Measurements from ENCODE around the gene MARF1. TPM values are rescaled to one million over a fixed set of nuclear protein-coding genes. Genes with fewer than 3 reads are reported as not detected.

Gene MARF1
- total RNA-seq, 1 donor from 2014 or later: 50.8 TPM

- H3K27ac Mint-ChIP-seq (ENCODE audit: unreplicated experiment): no peak overlapping the region
- DNase-seq (ENCODE audit: low spot score): no peak
- peaks cover 64% of the 10 kb centered on the region for H3K36me3 Mint-ChIP-seq (ENCODE audit: low read depth)
- H3K27me3 Mint-ChIP-seq (ENCODE audit: low read depth): no peaks in the 10 kb centered on the region
- no peaks in the 10 kb centered on the region for H3K4me1 Mint-ChIP-seq (ENCODE audit: low read depth)
- no peak for TF ChIP-seq CTCF (IDR thresholded peaks at IDR 0.05)
- no peaks in the 10 kb centered on the region for H3K9me3 Mint-ChIP-seq (ENCODE audit: low read depth)
- no peak overlapping the region for H3K4me3 Mint-ChIP-seq (ENCODE audit: unreplicated experiment)
Observed at GRCh38 chr16:15604460-15605440, 38.2 kb downstream of the MARF1 start.

GRCh38 chr16:15602285-15603044, 40.5 kb downstream of the MARF1 start:
- H3K27ac Mint-ChIP-seq (ENCODE audit: unreplicated experiment): no peak overlapping the region
- no peak for DNase-seq (ENCODE audit: low spot score)
- peaks cover 61% of the 10 kb centered on the region for H3K36me3 Mint-ChIP-seq (ENCODE audit: low read depth)
- no peaks in the 10 kb centered on the region for H3K4me1 Mint-ChIP-seq (ENCODE audit: low read depth)
- H3K27me3 Mint-ChIP-seq (ENCODE audit: low read depth): no peaks in the 10 kb centered on the region
- no peak overlapping the region for H3K4me3 Mint-ChIP-seq (ENCODE audit: unreplicated experiment)
- no peaks in the 10 kb centered on the region for H3K9me3 Mint-ChIP-seq (ENCODE audit: low read depth)
- no peak for TF ChIP-seq CTCF (IDR thresholded peaks at IDR 0.05)

GRCh38 chr16:15601212-15601879, 41.6 kb downstream of the MARF1 start:
- H3K27ac Mint-ChIP-seq (ENCODE audit: unreplicated experiment): no peak overlapping the region
- no peak overlapping the region for H3K4me3 Mint-ChIP-seq (ENCODE audit: unreplicated experiment)
- TF ChIP-seq CTCF (IDR thresholded peaks at IDR 0.05): no peak
- H3K9me3 Mint-ChIP-seq (ENCODE audit: low read depth): no peaks in the 10 kb centered on the region
- no peaks in the 10 kb centered on the region for H3K4me1 Mint-ChIP-seq (ENCODE audit: low read depth)
- no peaks in the 10 kb centered on the region for H3K27me3 Mint-ChIP-seq (ENCODE audit: low read depth)
- DNase-seq (ENCODE audit: low spot score): no peak
- H3K36me3 Mint-ChIP-seq (ENCODE audit: low read depth): peaks cover 55% of the 10 kb centered on the region

- Mint-ChIP-seq H3K4me1 (ENCODE audit: low read depth) (no peaks in the 10 kb centered on the region), H3K27me3 (ENCODE audit: low read depth) (no peaks in the 10 kb centered on the region), H3K9me3 (ENCODE audit: low read depth) (no peaks in the 10 kb centered on the region), H3K4me3 (ENCODE audit: unreplicated experiment) (no peak overlapping the region), H3K27ac (ENCODE audit: unreplicated experiment) (no peak overlapping the region), H3K36me3 (ENCODE audit: low read depth) (peaks cover 57% of the 10 kb centered on the region)
- no peak for TF ChIP-seq CTCF (IDR thresholded peaks at IDR 0.05)
- no peak for DNase-seq (ENCODE audit: low spot score)
Observed at GRCh38 chr16:15599303-15600070, 43.5 kb downstream of the MARF1 start.
